GM19467 (cell line): ENCODE results near the gene P2RY1.
A peak's percentile ranks its signal among the peaks of the same experiment; 100 is the strongest.

ENCODE experiments used
- ATAC-seq: cut with Tn5 transposase; IDR thresholded peaks from one replicate; pipeline ENCODE4 v1.9.1; 2021; ENCODE audit warnings: mild to moderate bottlenecking, moderate library complexity; ENCODE audit not compliant: unreplicated experiment

Gene P2RY1, protein sequence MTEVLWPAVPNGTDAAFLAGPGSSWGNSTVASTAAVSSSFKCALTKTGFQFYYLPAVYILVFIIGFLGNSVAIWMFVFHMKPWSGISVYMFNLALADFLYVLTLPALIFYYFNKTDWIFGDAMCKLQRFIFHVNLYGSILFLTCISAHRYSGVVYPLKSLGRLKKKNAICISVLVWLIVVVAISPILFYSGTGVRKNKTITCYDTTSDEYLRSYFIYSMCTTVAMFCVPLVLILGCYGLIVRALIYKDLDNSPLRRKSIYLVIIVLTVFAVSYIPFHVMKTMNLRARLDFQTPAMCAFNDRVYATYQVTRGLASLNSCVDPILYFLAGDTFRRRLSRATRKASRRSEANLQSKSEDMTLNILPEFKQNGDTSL

GRCh38 chr3:152834776-152835600 lies at the start of gene P2RY1:
TSS of gene P2RY1 (plus strand) at chr3:152835131. CDS start at chr3:152835783, 652 bp downstream.
- ATAC-seq, result peak; percentile 84

- no peak for ATAC-seq
Measured at GRCh38 chr3:152786977-152787681, 47.8 kb upstream of the P2RY1 start.

GRCh38 chr3:152790651-152791387 lies 44.1 kb upstream of the P2RY1 start:
- no peak for ATAC-seq

- ATAC-seq, result no peak
Measured at GRCh38 chr3:152793969-152794368, 41.0 kb upstream of the P2RY1 start.

DNA sequence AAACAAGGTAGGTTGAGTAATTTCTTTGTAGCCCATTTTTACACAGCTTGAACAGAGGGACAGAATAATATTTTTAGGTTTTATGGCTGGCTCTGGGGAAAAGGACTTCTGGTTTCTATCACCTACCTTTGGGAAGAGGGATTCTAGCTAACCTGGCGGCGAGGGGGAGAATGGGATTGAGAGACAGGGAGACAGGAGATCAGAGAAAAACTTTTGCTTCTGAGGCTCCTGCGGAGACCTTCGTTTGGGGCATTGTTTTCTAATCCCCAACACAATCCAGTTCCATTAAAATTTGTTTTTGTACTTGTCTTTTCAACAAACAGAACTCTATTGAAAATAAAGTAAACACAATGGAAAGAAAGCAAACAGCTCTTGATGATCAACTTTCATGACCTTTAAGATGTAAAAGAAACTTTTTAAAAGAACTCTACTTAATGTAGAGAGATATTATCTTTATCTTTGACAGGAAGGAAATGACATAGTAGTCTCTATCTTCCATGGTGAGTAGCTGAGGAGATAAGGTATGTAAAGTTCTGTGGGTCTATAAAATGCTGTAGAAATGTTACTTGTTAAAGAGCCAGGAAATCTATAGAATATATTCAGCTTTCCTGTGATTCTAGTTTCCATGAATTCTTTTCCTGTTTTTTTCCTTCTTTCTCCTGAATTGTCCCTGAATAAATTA lies 37.0 kb upstream of the P2RY1 start:
- no peak for ATAC-seq

DNA sequence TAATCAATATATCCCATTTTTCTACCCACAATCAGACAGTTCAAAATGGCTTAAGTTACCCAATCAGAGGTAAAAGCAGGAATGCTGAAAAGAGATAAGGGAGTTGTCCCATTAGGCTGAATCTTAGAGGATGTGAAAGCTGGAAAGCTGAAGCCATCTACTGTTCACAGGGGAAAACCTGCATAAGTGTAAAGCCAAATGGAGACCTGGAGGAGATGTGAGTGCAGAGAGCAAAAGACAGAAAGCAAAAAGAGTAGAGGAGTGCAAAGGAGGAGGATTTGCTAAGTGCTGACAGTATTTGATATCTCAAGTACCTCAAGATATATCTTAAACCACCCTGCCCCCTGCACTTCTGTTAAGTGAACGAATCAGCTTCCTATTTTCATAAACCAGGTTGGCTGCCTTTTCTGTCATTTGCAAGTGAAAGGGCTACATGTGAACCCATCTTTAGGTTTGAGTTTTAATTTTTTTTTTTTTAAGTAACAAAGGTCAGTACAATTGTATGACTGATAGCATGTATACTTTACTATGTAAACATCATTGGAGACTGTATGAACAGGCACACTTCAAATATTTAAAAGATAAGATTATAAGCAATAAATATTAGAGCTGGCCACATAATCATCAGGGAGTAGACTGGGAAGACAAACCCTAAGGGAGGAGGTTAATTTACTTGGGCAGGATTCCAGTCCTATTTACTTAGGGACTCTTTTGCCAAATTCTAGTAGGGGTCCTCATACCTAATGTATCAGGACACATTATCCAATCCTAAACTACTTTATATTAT lies 22.8 kb upstream of the P2RY1 start:
- ATAC-seq, result no peak

DNA sequence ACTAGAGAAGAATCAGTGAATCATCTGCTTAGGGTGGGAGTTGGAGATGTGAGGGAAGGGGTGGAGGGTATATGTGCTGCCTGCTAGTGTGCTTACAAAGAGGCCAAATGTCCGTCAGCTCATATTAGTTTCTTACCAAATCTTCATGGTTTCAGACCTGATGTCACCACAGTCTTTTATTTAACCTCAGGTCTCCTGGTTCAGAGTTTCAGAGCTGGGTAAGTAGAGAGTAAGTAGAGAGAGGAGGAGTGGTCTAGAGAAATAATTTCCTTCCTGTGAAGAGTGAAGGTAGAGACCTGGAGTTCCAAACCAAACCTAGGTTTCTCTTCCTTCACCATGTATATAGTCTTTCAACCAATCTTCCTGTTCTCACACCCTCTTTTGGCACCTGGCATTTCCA lies 17.5 kb upstream of the P2RY1 start:
- ATAC-seq, result no peak

DNA sequence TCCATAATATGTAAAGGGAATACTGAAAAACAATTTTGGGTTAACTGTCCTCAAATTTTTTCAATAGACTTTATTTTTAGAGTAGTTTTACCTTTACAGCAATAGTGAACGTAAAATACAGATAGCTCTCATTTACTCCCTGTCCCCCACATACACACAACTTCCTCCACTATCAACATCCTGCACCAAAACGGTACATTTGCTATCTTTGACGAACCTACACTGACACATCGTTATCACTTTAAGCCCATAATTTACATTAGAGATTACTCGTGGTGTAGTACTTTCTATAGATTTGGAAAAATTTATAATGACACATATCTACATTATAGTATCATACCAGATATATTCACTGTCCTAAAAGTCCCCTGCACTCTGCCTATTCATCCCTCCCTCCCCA lies 16.9 kb upstream of the P2RY1 start:
- ATAC-seq, result no peak

DNA sequence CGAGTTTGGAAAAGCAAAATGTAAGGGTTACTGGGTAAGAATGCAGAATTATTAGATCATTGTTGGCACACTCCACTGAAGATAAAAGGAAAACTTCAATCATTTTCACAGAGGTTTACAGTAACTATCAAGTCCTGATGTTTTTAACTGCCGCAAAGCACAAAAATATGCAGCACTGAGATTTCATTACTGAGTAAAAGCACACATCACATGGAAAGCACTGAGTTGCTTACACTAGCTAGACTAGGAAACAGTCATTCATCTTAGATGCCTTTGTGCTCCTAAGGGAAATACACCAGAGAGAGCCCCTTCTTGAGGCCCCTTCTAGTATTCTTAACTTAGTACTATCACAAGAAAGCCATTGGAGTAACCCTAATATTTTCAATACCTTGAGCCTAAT lies 11.8 kb upstream of the P2RY1 start:
- ATAC-seq, result no peak

DNA sequence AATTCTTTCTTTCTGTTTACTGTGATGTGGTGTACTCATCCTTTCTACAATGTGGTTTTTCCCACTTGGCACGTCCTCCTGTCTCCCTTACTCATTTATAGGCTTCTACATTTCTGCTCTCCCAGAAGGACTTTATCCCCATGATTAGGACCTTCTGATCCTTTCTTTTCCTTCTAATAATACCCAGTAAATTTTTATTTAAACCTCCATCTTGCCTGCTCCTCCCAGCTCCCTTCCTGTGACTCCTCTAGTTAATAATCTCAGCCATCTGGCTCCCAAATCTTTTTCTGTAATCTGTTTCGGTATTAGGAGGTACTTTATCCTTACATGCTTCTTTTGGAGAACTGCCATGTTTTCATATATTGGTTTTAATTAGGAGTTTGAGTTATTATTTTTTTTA lies 11.2 kb upstream of the P2RY1 start:
- no peak for ATAC-seq

DNA sequence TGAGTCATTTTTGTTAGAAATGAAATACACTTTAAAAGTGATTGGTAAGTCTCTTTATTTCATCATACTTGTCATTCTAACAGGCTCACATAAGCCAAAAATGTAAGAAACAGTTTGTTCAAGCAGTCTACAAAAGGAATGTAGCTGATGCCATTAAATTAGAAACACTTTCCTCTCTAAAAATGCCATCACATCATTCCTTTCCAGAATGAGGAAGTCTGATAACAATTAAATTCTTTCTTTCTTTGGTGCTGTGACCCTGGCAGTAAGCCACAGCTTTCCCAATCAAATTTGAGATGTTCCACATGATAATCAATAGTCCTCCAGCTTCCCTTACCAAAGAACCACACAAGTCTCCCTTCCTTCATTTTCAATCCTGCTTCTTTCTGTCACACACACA lies 9.4 kb upstream of the P2RY1 start:
- ATAC-seq, result no peak

DNA sequence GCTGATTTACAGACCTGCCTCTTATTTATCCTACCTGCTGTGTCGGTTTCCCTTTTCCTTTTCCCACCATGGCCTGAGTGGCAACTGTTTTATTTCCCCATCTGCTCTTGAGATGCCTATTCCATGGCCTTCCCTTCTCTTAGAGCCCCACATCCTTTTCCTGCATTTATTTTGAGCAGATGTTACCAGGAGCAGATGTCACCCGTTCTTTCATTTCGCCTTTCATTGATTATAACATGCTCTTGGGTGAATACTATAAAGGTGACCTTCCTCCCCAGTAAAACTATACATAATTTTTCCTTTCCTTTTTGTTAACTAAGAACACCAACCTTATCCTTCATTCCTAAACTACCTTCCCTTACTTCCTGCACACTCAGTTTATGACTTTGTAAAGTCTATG lies 8.5 kb upstream of the P2RY1 start:
- no peak for ATAC-seq

DNA sequence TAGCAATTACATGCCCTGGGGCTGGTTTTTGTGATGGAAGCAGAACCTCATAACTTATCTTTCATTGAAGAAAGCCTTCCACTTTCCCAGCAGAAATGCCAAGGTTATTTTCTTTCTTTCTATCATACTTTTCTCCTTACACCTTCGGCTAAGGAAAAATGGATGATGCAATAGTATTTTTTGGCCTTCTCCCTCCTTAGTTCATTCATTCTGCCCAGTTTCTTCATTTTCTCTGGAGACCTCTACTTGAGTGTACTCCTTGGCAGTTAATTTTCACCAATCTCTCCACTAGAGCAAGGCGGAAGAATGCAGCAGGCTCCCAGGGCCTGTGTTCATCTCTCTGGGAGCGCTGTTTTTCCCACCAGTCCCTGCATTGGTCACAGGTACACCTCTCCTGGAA lies 7.6 kb upstream of the P2RY1 start:
- no peak for ATAC-seq

- ATAC-seq, result no peak
Measured at GRCh38 chr3:152828075-152828840, 6.7 kb upstream of the P2RY1 start.

DNA sequence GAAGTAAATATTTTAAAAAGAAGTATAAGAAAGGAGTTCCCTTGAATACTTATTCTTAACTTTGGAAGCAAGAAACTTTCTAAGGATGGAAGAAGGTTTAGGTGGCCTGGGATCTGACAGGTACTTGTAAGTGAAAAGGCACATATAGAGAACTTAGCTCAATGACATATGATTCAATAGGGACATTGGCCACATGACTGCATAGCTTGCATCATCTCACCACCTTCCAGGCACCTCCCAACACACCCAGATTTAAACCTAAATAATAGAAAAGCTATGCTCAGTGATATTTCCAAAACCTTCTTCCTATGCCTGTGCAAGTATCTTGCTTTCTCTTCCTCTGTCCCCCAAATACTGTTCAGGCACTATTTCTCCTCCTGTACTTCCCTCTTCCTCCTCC lies 4.7 kb upstream of the P2RY1 start:
- no peak for ATAC-seq

DNA sequence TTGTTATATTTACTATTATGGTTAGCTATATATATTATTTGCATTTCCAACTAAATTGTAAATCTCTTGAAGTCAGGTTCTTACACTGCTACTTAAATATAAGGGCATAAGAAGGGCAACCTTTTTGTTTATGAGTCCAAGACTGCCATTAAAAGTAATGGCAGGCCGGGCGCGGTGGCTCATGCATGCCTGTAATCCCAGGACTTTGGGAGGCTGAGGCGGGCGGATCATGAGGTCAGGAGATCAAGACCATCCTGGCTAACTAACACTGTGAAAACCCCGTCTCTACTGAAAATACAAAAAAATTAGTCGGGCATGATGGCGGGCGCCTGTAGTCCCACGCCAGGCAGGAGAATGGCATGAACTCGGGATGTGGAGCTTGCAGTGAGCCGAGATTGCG lies 2.9 kb upstream of the P2RY1 start:
- no peak for ATAC-seq

GRCh38 chr3:152833089-152833488 lies 1.8 kb upstream of the P2RY1 start:
- no peak for ATAC-seq

DNA sequence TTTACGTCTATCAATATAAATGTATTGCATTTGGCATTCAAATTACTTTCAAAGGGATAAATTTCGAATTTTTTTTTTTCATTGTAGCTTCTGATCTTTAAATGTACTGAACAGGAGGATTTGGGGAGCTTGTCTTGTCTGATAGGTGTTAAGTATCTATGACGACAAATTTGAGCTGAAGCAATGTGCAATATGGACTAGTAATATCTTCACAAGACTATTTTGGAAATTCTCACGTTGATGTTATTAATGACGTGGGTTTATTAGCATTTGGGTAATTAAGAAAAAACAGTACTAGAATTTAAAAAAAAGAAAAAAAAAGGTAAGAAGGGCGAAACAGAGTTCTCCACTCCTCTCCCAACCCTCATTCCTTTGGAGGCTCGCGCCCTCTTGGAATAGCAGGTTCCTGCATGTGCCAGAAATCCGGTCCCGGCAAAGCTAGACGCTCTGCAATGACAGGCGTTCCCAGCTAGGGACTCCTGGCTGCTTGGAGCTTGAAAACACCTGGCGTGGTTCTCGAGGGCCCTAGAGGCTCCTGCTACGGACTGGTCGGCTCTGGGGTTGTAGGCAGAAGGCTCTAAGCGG lies 648 bp upstream of the P2RY1 start:
- ATAC-seq, result no peak
